Measurements from ENCODE around the gene RSPH6A.

RSPH6A gene

GRCh38 chr19:45778010-45778661 is 37.0 kb downstream of the RSPH6A start:
- Histone ChIP-seq H3K4me3 (ENCODE audit: low read depth, low read length) (no peak overlapping the region), H3K4me1 (ENCODE audit: control insufficient read depth, insufficient read depth, low read length) (peaks cover 25% of the 10 kb centered on the region), H3K27ac (ENCODE audit: low read depth, low read length) (no peak overlapping the region), H3K9ac (ENCODE audit: low read length) (no peak overlapping the region), H3K27me3 (ENCODE audit: control insufficient read depth, insufficient read depth, low read length) (peaks cover 14% of the 10 kb centered on the region), H3K9me3 (ENCODE audit: control insufficient read depth, insufficient read depth, low read depth, low read length) (no peaks in the 10 kb centered on the region), H3K36me3 (ENCODE audit: control insufficient read depth, insufficient read depth, low read length) (peaks cover 21% of the 10 kb centered on the region)

DNA sequence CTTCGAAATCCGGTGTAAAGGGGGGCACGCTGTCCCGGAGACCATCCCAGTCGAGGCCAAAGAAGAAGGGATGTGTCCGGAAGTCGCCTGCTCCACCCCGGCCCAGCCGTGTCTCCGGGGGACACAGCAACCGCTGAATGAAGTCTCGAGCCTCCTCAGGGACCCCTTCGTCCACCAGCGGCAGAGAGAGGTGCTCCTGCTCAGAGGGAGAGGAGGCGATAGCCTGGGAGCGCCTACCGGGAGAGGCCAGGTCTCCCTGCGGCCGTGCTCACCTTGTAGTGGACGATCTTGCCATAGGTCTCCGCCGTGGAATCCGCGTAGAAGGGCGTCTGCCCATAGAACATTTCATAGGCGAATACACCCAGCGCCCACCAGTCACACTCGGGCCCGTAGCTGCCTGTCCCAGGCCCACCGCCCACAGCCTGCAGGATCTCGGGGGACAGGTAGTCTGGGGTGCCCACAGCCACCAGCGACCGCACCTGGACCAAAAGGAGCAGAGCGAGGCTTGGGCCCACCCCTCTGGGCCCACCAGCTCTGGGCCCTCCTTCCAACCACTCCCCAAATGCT is 37.6 kb downstream of the RSPH6A start:
- Histone ChIP-seq H3K4me1 (ENCODE audit: control insufficient read depth, insufficient read depth, low read length) (peaks cover 20% of the 10 kb centered on the region), H3K27ac (ENCODE audit: low read depth, low read length) (no peak overlapping the region), H3K9ac (ENCODE audit: low read length) (no peak overlapping the region), H3K4me3 (ENCODE audit: low read depth, low read length) (no peak overlapping the region), H3K9me3 (ENCODE audit: control insufficient read depth, insufficient read depth, low read depth, low read length) (no peaks in the 10 kb centered on the region), H3K27me3 (ENCODE audit: control insufficient read depth, insufficient read depth, low read length) (peaks cover 14% of the 10 kb centered on the region), H3K36me3 (ENCODE audit: control insufficient read depth, insufficient read depth, low read length) (peaks cover 23% of the 10 kb centered on the region)

- H3K9ac ChIP-seq (ENCODE audit: low read length) = no peak overlapping the region
- H3K4me1 ChIP-seq (ENCODE audit: control insufficient read depth, insufficient read depth, low read length) = peaks cover 8% of the 10 kb centered on the region
- peaks cover 27% of the 10 kb centered on the region for H3K36me3 ChIP-seq (ENCODE audit: control insufficient read depth, insufficient read depth, low read length)
- no peak overlapping the region for H3K27ac ChIP-seq (ENCODE audit: low read depth, low read length)
- H3K4me3 ChIP-seq (ENCODE audit: low read depth, low read length) = no peak overlapping the region
- no peaks in the 10 kb centered on the region for H3K9me3 ChIP-seq (ENCODE audit: control insufficient read depth, insufficient read depth, low read depth, low read length)
- H3K27me3 ChIP-seq (ENCODE audit: control insufficient read depth, insufficient read depth, low read length) = peaks cover 2% of the 10 kb centered on the region
Observed at GRCh38 chr19:45774765-45775164, 40.3 kb downstream of the RSPH6A start.

GRCh38 chr19:45773384-45773783 is 41.7 kb downstream of the RSPH6A start:
- H3K27ac ChIP-seq (ENCODE audit: low read depth, low read length) = no peak overlapping the region
- H3K9ac ChIP-seq (ENCODE audit: low read length) = no peak overlapping the region
- H3K36me3 ChIP-seq (ENCODE audit: control insufficient read depth, insufficient read depth, low read length) = peaks cover 27% of the 10 kb centered on the region
- H3K4me3 ChIP-seq (ENCODE audit: low read depth, low read length) = no peak overlapping the region
- no peaks in the 10 kb centered on the region for H3K9me3 ChIP-seq (ENCODE audit: control insufficient read depth, insufficient read depth, low read depth, low read length)
- peaks cover 7% of the 10 kb centered on the region; the same call in 1 of the 2 replicates for H3K4me1 ChIP-seq (ENCODE audit: control insufficient read depth, insufficient read depth, low read length)
- no peaks in the 10 kb centered on the region for H3K27me3 ChIP-seq (ENCODE audit: control insufficient read depth, insufficient read depth, low read length)

- Histone ChIP-seq H3K27ac (ENCODE audit: low read depth, low read length) (no peak overlapping the region), H3K4me1 (ENCODE audit: control insufficient read depth, insufficient read depth, low read length) (peaks cover 7% of the 10 kb centered on the region; the same call in 1 of the 2 replicates), H3K9ac (ENCODE audit: low read length) (no peak overlapping the region), H3K9me3 (ENCODE audit: control insufficient read depth, insufficient read depth, low read depth, low read length) (no peaks in the 10 kb centered on the region), H3K36me3 (ENCODE audit: control insufficient read depth, insufficient read depth, low read length) (peaks cover 25% of the 10 kb centered on the region), H3K27me3 (ENCODE audit: control insufficient read depth, insufficient read depth, low read length) (no peaks in the 10 kb centered on the region), H3K4me3 (ENCODE audit: low read depth, low read length) (no peak overlapping the region)
Observed at GRCh38 chr19:45772912-45773311, 42.2 kb downstream of the RSPH6A start.

- Histone ChIP-seq H3K27ac (ENCODE audit: low read depth, low read length) (no peak overlapping the region), H3K9me3 (ENCODE audit: control insufficient read depth, insufficient read depth, low read depth, low read length) (no peaks in the 10 kb centered on the region), H3K36me3 (ENCODE audit: control insufficient read depth, insufficient read depth, low read length) (peaks cover 18% of the 10 kb centered on the region), H3K4me3 (ENCODE audit: low read depth, low read length) (no peak overlapping the region), H3K4me1 (ENCODE audit: control insufficient read depth, insufficient read depth, low read length) (peaks cover 7% of the 10 kb centered on the region; the same call in 1 of the 2 replicates), H3K27me3 (ENCODE audit: control insufficient read depth, insufficient read depth, low read length) (no peaks in the 10 kb centered on the region), H3K9ac (ENCODE audit: low read length) (no peak overlapping the region)
Observed at GRCh38 chr19:45772130-45772840, 42.8 kb downstream of the RSPH6A start.

GRCh38 chr19:45771311-45771933 is 43.7 kb downstream of the RSPH6A start:
- Histone ChIP-seq H3K36me3 (ENCODE audit: control insufficient read depth, insufficient read depth, low read length) (peaks cover 10% of the 10 kb centered on the region; the same call in 1 of the 2 replicates), H3K4me3 (ENCODE audit: low read depth, low read length) (peak overlapping the region; percentile 72), H3K27ac (ENCODE audit: low read depth, low read length) (no peak overlapping the region), H3K9ac (ENCODE audit: low read length) (peak overlapping the region; percentile 45), H3K27me3 (ENCODE audit: control insufficient read depth, insufficient read depth, low read length) (no peaks in the 10 kb centered on the region), H3K4me1 (ENCODE audit: control insufficient read depth, insufficient read depth, low read length) (peaks cover 15% of the 10 kb centered on the region), H3K9me3 (ENCODE audit: control insufficient read depth, insufficient read depth, low read depth, low read length) (no peaks in the 10 kb centered on the region)

- Histone ChIP-seq H3K27ac (ENCODE audit: low read depth, low read length) (peak overlapping the region; percentile 76; the same call in 1 of the 2 replicates), H3K4me1 (ENCODE audit: control insufficient read depth, insufficient read depth, low read length) (peaks cover 25% of the 10 kb centered on the region), H3K27me3 (ENCODE audit: control insufficient read depth, insufficient read depth, low read length) (no peaks in the 10 kb centered on the region), H3K36me3 (ENCODE audit: control insufficient read depth, insufficient read depth, low read length) (peaks cover 9% of the 10 kb centered on the region; the same call in 1 of the 2 replicates), H3K4me3 (ENCODE audit: low read depth, low read length) (peak overlapping the region; percentile 72), H3K9me3 (ENCODE audit: control insufficient read depth, insufficient read depth, low read depth, low read length) (no peaks in the 10 kb centered on the region), H3K9ac (ENCODE audit: low read length) (peak overlapping the region; percentile 70)
Observed at GRCh38 chr19:45770192-45771101, 44.7 kb downstream of the RSPH6A start.

DNA sequence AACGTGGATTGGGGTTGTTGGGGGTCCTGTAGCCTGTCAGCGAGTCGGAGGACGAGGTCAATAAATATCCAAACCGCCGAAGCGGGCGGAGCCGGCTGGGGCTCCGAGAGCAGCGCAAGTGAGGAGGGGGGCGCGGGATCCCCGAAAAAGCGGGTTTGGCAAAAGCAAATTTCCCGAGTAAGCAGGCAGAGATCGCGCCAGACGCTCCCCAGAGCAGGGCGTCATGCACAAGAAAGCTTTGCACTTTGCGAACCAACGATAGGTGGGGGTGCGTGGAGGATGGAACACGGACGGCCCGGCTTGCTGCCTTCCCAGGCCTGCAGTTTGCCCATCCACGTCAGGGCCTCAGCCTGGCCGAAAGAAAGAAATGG is 45.3 kb downstream of the RSPH6A start:
- Histone ChIP-seq H3K4me1 (ENCODE audit: control insufficient read depth, insufficient read depth, low read length) (peaks cover 32% of the 10 kb centered on the region), H3K27ac (ENCODE audit: low read depth, low read length) (peak overlapping the region; percentile 76; the same call in 1 of the 2 replicates), H3K36me3 (ENCODE audit: control insufficient read depth, insufficient read depth, low read length) (peaks cover 9% of the 10 kb centered on the region; the same call in 1 of the 2 replicates), H3K9me3 (ENCODE audit: control insufficient read depth, insufficient read depth, low read depth, low read length) (no peaks in the 10 kb centered on the region), H3K9ac (ENCODE audit: low read length) (peak overlapping the region; percentile 70), H3K4me3 (ENCODE audit: low read depth, low read length) (peak overlapping the region; percentile 72), H3K27me3 (ENCODE audit: control insufficient read depth, insufficient read depth, low read length) (no peaks in the 10 kb centered on the region)

Data from HUES6 (cell line).